ENCODE data around the gene EIF2AK2. TPM values are rescaled to one million over a fixed set of nuclear protein-coding genes. Genes with fewer than 3 reads are reported as not detected.

Gene EIF2AK2
- total RNA-seq, 6 experiments from 2014 or later, result 42.7 to 55.2 (median 45.7) TPM

- no peaks in the 10 kb centered on the region; the same call in 1 of the 2 replicates for H3K27me3 Mint-ChIP-seq (ENCODE audit: insufficient read depth)
Measured at GRCh38 chr2:37059841-37060240, 96.9 kb downstream of the EIF2AK2 start.

GRCh38 chr2:37052600-37053332 is 104.0 kb downstream of the EIF2AK2 start:
- DNase-seq, result no peak
- Mint-ChIP-seq H3K9me3 (no peaks in the 10 kb centered on the region), H3K36me3 (ENCODE audit: low read depth) (peaks cover 28% of the 10 kb centered on the region), H3K27ac (no peak overlapping the region), H3K27me3 (ENCODE audit: insufficient read depth) (no peaks in the 10 kb centered on the region), H3K4me1 (ENCODE audit: low read depth) (no peaks in the 10 kb centered on the region), H3K4me3 (no peak overlapping the region)
- TF ChIP-seq CTCF (IDR thresholded peaks at IDR 0.05), result no peak

More at GRCh38 chr2:37059841-37060240, 96.9 kb downstream of the EIF2AK2 start:
- H3K27ac Mint-ChIP-seq, result no peak overlapping the region
- no peak for DNase-seq
- H3K4me1 Mint-ChIP-seq (ENCODE audit: low read depth), result no peaks in the 10 kb centered on the region
- TF ChIP-seq CTCF (IDR thresholded peaks at IDR 0.05), result no peak
- no peaks in the 10 kb centered on the region for H3K9me3 Mint-ChIP-seq
- peaks cover 23% of the 10 kb centered on the region for H3K36me3 Mint-ChIP-seq (ENCODE audit: low read depth)
- no peak overlapping the region for H3K4me3 Mint-ChIP-seq

Other genes with a start within 250 kb of the EIF2AK2 start
- gene STRN, start 190.4 kb downstream of the EIF2AK2 start, total RNA-seq (2021; fragmentation: NEBNext Ultra II Directional; extraction: Animal tissue kit (Norgen Biotek cat#: 25700)), result 10 to 100 TPM; 15.4 to 22.4 (median 20.0) TPM
- gene HEATR5B, start 72.6 kb downstream of the EIF2AK2 start, total RNA-seq (2021; fragmentation: NEBNext Ultra II Directional; extraction: Animal tissue kit (Norgen Biotek cat#: 25700)), result 10 to 100 TPM in 5 of 6 experiments, 1 to 10 TPM in 1; 9.9 to 12.5 (median 12.1) TPM
- gene GPATCH11, start 72.5 kb downstream of the EIF2AK2 start, total RNA-seq (2021; fragmentation: NEBNext Ultra II Directional; extraction: Animal tissue kit (Norgen Biotek cat#: 25700)), result 10 to 100 TPM in 5 of 6 experiments, 1 to 10 TPM in 1; 8.5 to 11.9 (median 10.9) TPM
- not detected for gene SULT6B1, start 31.7 kb upstream of the EIF2AK2 start, total RNA-seq (2021; fragmentation: NEBNext Ultra II Directional; extraction: Animal tissue kit (Norgen Biotek cat#: 25700))
- 10 to 100 TPM; 55.2 to 66.6 (median 63.5) TPM for gene CEBPZOS, start 39.5 kb upstream of the EIF2AK2 start, total RNA-seq (2021; fragmentation: NEBNext Ultra II Directional; extraction: Animal tissue kit (Norgen Biotek cat#: 25700))
- gene CEBPZ, start 74.6 kb upstream of the EIF2AK2 start, total RNA-seq (2021; fragmentation: NEBNext Ultra II Directional; extraction: Animal tissue kit (Norgen Biotek cat#: 25700)), result 10 to 100 TPM; 36.9 to 50.2 (median 40.7) TPM
- 10 to 100 TPM; 10.2 to 13.6 (median 12.1) TPM for gene NDUFAF7, start 74.7 kb upstream of the EIF2AK2 start, total RNA-seq (2021; fragmentation: NEBNext Ultra II Directional; extraction: Animal tissue kit (Norgen Biotek cat#: 25700))
- 10 to 100 TPM; 19.9 to 33.7 (median 27.5) TPM for gene PRKD3, start 167.9 kb upstream of the EIF2AK2 start, total RNA-seq (2021; fragmentation: NEBNext Ultra II Directional; extraction: Animal tissue kit (Norgen Biotek cat#: 25700))
- gene QPCT, start 187.7 kb upstream of the EIF2AK2 start, total RNA-seq (2021; fragmentation: NEBNext Ultra II Directional; extraction: Animal tissue kit (Norgen Biotek cat#: 25700)), result 1 to 10 TPM; 4.4 to 7.2 (median 5.4) TPM

All from HFFc6 (cell line).